ENCODE data around the gene CCDC92B.

The CCDC92B gene

GRCh38 chr17:2749058-2749783, at the start of gene CCDC92B:
CCDC92B (minus strand) TSS chr17:2749652; CDS start chr17:2735145, 14,507 bp downstream.
- Histone ChIP-seq H3K27ac (ENCODE audit: low read length) (no peak within 1 kb of the TSS), H3K27me3 (ENCODE audit: insufficient read depth, low read length) (peaks cover 47% of the 10 kb centered on the region), H3K4me1 (ENCODE audit: insufficient read depth, low read length) (no peaks in the 10 kb centered on the region), H3K4me3 (ENCODE audit: low read length) (peak within 1 kb of the TSS; percentile 67), H3K9me3 (ENCODE audit: insufficient read depth, low read depth, low read length) (no peaks in the 10 kb centered on the region), H3K9ac (ENCODE audit: low read depth, low read length) (peak within 1 kb of the TSS; percentile 25; the same call in 1 of the 2 replicates), H3K36me3 (ENCODE audit: insufficient read depth, low read depth, low read length) (no peaks in the 10 kb centered on the region)

DNA sequence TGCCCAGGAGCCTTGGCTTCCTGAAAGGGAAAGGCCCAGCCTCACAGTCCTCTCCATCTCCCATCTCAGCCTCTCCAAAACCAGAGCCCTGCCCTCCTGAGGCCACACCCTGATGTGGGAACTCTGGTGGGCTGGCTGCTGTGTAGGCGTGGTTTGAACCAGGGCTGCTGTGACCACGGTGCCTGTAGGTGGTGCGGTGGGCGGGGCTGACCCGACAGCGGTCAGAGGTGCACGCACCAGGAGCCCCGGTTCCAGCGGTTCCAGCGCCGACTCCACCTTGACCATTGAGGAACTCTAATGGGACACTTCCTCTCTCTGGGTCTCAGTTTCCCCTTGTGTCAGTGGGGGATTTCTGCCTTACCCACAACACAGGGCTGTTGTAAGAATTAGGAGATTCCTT, 49.2 kb upstream of the CCDC92B start:
- Histone ChIP-seq H3K27ac (ENCODE audit: low read length) (no peak overlapping the region), H3K9me3 (ENCODE audit: insufficient read depth, low read depth, low read length) (no peaks in the 10 kb centered on the region), H3K9ac (ENCODE audit: low read depth, low read length) (no peak overlapping the region), H3K27me3 (ENCODE audit: insufficient read depth, low read length) (no peaks in the 10 kb centered on the region), H3K4me1 (ENCODE audit: insufficient read depth, low read length) (no peaks in the 10 kb centered on the region), H3K4me3 (ENCODE audit: low read length) (no peak overlapping the region), H3K36me3 (ENCODE audit: insufficient read depth, low read depth, low read length) (no peaks in the 10 kb centered on the region)

DNA sequence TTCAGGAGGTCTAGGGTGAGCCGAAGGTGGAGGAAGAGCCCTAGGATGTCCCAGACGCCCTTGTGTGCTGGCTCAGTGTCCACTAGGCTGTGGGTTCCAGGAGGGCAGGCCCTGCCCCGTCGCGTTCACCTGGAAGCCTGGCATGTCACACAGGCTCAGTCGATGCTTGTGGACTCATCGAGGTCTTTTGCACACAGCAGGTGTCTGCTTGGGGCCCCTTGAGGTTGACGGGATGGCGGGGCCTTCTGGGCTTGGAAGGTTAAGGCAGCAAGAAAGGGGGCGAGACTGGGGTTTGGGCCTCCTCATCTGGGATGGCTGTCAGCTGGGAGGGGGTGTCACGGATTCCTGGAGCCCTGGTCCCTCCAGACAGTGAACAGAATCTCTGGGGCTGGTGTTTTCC, 48.7 kb upstream of the CCDC92B start:
- Histone ChIP-seq H3K27ac (ENCODE audit: low read length) (no peak overlapping the region), H3K9me3 (ENCODE audit: insufficient read depth, low read depth, low read length) (no peaks in the 10 kb centered on the region), H3K4me3 (ENCODE audit: low read length) (no peak overlapping the region), H3K36me3 (ENCODE audit: insufficient read depth, low read depth, low read length) (no peaks in the 10 kb centered on the region), H3K27me3 (ENCODE audit: insufficient read depth, low read length) (no peaks in the 10 kb centered on the region), H3K9ac (ENCODE audit: low read depth, low read length) (no peak overlapping the region), H3K4me1 (ENCODE audit: insufficient read depth, low read length) (no peaks in the 10 kb centered on the region)

DNA sequence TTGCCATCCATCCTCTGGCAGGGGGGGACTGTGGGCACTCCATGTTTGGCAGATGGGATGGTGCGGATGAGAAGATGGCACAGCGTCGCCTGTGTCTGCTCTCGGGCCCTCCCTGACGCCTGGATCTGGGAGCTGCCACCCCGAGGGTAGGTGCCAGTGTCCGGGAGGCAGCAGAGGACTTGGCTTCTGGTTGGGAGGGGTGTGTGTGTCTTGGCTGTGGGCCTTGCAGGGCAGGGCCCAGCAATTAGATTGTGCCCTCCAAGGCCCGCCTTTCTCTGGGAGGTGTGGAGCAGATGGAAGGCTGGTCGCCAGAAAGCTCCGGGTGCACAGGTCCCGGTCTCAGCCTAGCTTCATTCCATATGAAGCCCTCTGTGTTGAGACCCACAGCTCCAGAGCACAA, 48.2 kb upstream of the CCDC92B start:
- no peaks in the 10 kb centered on the region for H3K36me3 ChIP-seq (ENCODE audit: insufficient read depth, low read depth, low read length)
- H3K27me3 ChIP-seq (ENCODE audit: insufficient read depth, low read length): no peaks in the 10 kb centered on the region
- no peak overlapping the region for H3K27ac ChIP-seq (ENCODE audit: low read length)
- H3K9ac ChIP-seq (ENCODE audit: low read depth, low read length): no peak overlapping the region
- no peak overlapping the region for H3K4me3 ChIP-seq (ENCODE audit: low read length)
- no peaks in the 10 kb centered on the region for H3K9me3 ChIP-seq (ENCODE audit: insufficient read depth, low read depth, low read length)
- no peaks in the 10 kb centered on the region for H3K4me1 ChIP-seq (ENCODE audit: insufficient read depth, low read length)

DNA sequence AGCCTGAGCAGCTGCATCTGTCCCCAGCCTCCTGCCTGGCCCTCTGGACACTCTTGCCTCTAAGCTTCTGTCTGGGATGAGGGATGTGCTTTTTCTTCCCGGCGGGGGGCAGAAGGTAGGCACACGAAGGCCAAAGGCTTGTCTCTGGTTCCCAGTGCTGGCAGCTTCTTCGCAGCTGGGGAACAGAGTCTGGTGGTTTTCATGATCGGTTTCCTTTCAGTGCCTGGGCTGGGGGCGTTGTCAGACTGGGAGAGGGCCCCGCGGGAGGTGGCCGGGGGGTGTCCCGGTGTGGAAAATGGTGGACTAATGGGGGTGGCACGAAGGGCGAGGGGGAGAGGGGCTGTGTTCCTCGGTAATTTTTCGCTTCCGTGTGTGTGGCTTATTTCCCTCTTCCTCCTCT, 47.8 kb upstream of the CCDC92B start:
- H3K4me3 ChIP-seq (ENCODE audit: low read length): no peak overlapping the region
- no peak overlapping the region for H3K27ac ChIP-seq (ENCODE audit: low read length)
- H3K36me3 ChIP-seq (ENCODE audit: insufficient read depth, low read depth, low read length): no peaks in the 10 kb centered on the region
- no peak overlapping the region for H3K9ac ChIP-seq (ENCODE audit: low read depth, low read length)
- no peaks in the 10 kb centered on the region for H3K4me1 ChIP-seq (ENCODE audit: insufficient read depth, low read length)
- no peaks in the 10 kb centered on the region for H3K27me3 ChIP-seq (ENCODE audit: insufficient read depth, low read length)
- H3K9me3 ChIP-seq (ENCODE audit: insufficient read depth, low read depth, low read length): no peaks in the 10 kb centered on the region

DNA sequence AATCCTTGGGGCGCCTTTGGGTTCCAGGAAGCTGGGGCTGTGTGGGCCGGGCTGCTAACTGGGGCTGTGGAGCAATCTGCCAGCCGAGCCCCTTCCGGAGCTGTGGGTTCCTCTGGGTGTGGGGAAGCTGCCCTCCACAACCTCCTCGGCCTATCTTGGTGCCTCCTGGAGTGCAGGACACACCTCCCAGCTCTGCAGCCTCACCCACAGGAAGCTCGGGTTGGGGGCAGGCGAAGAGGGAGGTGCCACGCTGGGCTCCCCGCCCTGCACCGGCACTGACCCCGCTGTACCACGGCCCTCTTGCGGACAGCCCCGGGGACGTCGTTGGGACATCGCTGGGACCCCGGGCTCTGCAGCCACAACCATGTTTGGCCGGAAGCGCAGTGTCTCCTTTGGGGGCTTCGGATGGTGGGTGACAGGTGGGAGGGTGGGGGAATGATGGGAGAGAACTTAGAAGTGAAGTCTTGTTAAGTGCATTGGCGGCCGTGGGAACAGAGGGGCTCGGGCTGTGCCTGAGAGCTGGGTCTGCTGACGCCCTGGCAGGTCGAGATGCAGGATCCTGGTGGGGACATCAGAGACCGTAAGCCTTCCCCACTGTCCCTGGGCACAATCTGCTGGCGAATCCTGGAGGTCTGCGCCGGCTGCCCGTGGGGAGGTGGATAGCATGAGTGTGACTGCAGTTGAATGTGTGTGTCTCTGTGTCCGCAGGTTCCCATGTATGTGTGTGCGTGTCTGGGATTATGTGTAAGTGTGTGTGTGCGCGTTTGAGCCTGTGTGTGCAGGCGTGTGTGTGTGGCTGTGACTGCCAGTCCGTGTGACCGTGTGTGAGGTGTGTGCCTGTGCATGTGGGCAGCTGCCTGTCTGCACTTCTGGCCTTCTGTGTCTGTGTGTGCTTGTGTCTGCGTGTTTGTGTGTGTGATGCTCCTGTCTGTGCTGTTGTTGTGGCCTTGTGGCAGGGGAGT, 47.0 kb upstream of the CCDC92B start, which contains the start of gene RAP1GAP2:
Gene RAP1GAP2 (plus strand): TSS at position 275 of the 962 bp plus-strand sequence. CDS start 90 bp downstream, at position 365.
- Histone ChIP-seq H3K9me3 (ENCODE audit: insufficient read depth, low read depth, low read length) (no peaks in the 10 kb centered on the region), H3K4me1 (ENCODE audit: insufficient read depth, low read length) (no peaks in the 10 kb centered on the region), H3K4me3 (ENCODE audit: low read length) (no peak within 1 kb of the TSS), H3K27me3 (ENCODE audit: insufficient read depth, low read length) (no peaks in the 10 kb centered on the region), H3K36me3 (ENCODE audit: insufficient read depth, low read depth, low read length) (no peaks in the 10 kb centered on the region), H3K27ac (ENCODE audit: low read length) (no peak within 1 kb of the TSS), H3K9ac (ENCODE audit: low read depth, low read length) (no peak within 1 kb of the TSS)

- Histone ChIP-seq H3K4me3 (ENCODE audit: low read length) (no peak overlapping the region), H3K9me3 (ENCODE audit: insufficient read depth, low read depth, low read length) (no peaks in the 10 kb centered on the region), H3K27ac (ENCODE audit: low read length) (no peak overlapping the region), H3K4me1 (ENCODE audit: insufficient read depth, low read length) (no peaks in the 10 kb centered on the region), H3K27me3 (ENCODE audit: insufficient read depth, low read length) (no peaks in the 10 kb centered on the region), H3K36me3 (ENCODE audit: insufficient read depth, low read depth, low read length) (no peaks in the 10 kb centered on the region), H3K9ac (ENCODE audit: low read depth, low read length) (no peak overlapping the region)
Observed at GRCh38 chr17:2795441-2796163, 46.1 kb upstream of the CCDC92B start.

DNA sequence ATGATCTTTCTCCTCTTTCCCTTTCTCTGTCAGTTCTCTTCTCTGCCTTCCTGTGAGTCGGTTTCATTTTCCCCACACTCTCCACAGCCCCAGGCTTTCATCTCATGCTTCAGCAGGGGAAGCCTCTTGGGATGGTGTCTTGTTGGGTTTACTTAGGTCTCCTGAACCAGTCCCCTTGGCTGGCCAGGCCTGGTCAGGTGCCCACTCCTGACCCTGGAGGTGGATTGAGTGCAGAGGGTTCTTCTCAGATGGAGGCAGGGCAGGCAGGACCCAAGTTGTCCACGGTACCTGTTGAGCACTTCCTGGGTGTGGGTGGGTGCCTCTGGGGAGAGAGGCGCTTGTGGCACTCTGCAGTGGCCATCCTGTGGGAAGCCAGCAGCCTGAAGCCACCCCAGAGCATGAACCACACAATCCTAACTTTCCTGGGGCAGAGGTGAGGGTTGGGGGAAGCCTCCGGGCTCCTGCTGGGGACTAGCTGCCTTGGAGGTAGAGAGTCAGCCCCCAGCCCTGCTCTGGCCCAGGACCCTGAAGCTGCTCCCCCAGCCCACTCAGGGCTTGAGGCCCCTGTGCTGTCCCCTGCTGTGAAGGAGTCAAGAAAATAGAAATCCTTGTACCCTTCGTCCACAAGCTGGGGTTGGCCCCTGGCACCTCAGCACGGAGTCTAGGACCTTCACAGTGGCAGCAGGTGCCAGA, 44.8 kb upstream of the CCDC92B start:
- H3K4me1 ChIP-seq (ENCODE audit: insufficient read depth, low read length): no peaks in the 10 kb centered on the region
- H3K4me3 ChIP-seq (ENCODE audit: low read length): no peak overlapping the region
- no peaks in the 10 kb centered on the region for H3K27me3 ChIP-seq (ENCODE audit: insufficient read depth, low read length)
- H3K9ac ChIP-seq (ENCODE audit: low read depth, low read length): no peak overlapping the region
- H3K27ac ChIP-seq (ENCODE audit: low read length): no peak overlapping the region
- no peaks in the 10 kb centered on the region for H3K9me3 ChIP-seq (ENCODE audit: insufficient read depth, low read depth, low read length)
- no peaks in the 10 kb centered on the region for H3K36me3 ChIP-seq (ENCODE audit: insufficient read depth, low read depth, low read length)

DNA sequence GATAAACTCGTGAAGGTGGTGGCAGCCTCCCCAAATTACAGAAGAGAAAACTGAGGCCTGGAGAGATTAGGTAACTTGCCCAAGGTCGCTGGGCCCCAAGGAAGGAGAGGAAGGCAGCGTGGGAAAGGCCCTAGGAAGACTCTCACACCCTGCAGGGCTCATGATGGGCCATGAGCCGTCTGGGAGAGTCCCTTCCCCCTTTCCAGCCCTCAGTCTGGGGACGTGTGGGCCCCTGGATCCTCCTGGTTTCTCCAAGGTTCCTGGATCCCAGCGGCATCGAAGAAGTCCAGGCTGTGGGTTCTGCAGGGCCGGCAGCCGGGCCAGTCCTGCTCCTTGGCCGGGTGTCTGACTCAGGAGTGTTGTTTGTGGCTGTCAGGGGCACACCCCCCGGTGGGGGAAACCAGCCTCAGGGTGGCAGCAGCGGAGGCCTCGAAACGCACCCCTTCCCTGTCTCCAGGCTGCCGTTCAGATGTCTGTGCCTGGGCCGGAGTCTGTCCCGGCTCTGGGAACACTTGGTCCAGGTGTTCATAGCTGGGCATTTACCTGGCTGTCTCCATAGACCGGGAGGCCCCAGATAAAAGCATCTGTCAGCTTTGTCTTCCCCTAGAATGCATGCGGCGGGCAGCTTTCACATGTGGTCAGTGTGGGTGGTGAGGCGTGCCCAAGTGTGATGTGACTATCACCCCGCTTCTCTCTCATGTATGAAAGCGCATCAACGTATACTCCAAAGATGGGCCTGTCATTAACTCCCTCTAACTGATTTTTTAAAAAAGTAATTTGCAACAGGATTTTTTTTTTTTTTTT, 43.1 kb upstream of the CCDC92B start:
- Histone ChIP-seq H3K9me3 (ENCODE audit: insufficient read depth, low read depth, low read length) (no peaks in the 10 kb centered on the region), H3K4me1 (ENCODE audit: insufficient read depth, low read length) (no peaks in the 10 kb centered on the region), H3K36me3 (ENCODE audit: insufficient read depth, low read depth, low read length) (no peaks in the 10 kb centered on the region), H3K27ac (ENCODE audit: low read length) (no peak overlapping the region), H3K4me3 (ENCODE audit: low read length) (no peak overlapping the region), H3K9ac (ENCODE audit: low read depth, low read length) (no peak overlapping the region), H3K27me3 (ENCODE audit: insufficient read depth, low read length) (no peaks in the 10 kb centered on the region)

DNA sequence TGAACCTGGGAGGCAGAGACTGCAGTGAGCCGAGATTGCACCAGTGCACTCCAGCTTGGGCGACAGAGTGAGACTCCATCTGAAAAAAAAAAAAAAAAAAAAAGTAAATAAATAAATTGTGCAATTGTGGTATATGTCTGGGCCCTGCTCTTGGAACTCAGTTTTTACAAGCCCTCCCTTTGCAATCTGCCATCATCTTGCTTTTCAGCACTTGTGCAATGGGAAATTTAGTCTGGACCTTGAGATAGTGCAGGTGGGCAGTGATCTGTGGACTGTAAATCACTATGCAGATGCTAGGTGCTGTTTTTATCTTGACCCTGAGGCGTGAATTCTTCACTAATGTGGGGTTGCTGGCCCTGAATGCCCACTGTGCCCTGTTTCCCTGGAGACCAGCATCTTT, 40.2 kb upstream of the CCDC92B start:
- Histone ChIP-seq H3K9ac (ENCODE audit: low read depth, low read length) (no peak overlapping the region), H3K9me3 (ENCODE audit: insufficient read depth, low read depth, low read length) (no peaks in the 10 kb centered on the region), H3K27me3 (ENCODE audit: insufficient read depth, low read length) (no peaks in the 10 kb centered on the region), H3K4me1 (ENCODE audit: insufficient read depth, low read length) (no peaks in the 10 kb centered on the region), H3K4me3 (ENCODE audit: low read length) (no peak overlapping the region), H3K36me3 (ENCODE audit: insufficient read depth, low read depth, low read length) (no peaks in the 10 kb centered on the region), H3K27ac (ENCODE audit: low read length) (no peak overlapping the region)
